ENCODE data around the gene SLC17A5.

GRCh38 chr6:73566954-73567591 is 86.7 kb downstream of the SLC17A5 start:
- no peak for TF ChIP-seq ZNF592 (IDR thresholded peaks at IDR 0.05)
- TF ChIP-seq ZKSCAN1 (IDR thresholded peaks at IDR 0.05; ENCODE audit: low read depth, low read length), result no peak
- no peak for TF ChIP-seq ZNF121 (CRISPR knock-in tag; conservative IDR thresholded peaks at IDR 0.05)
- no peak for TF ChIP-seq CTCF (IDR thresholded peaks at IDR 0.05 in 2 of 3, conservative IDR thresholded peaks at IDR 0.05 in 1 of 3; ENCODE audit: insufficient read depth in 2 of 3, low read depth in 1 of 3, low read length in 3 of 3)
- TF ChIP-seq OTX1 (CRISPR knock-in tag; IDR thresholded peaks at IDR 0.05), result no peak
- TF ChIP-seq, protein P1, sequence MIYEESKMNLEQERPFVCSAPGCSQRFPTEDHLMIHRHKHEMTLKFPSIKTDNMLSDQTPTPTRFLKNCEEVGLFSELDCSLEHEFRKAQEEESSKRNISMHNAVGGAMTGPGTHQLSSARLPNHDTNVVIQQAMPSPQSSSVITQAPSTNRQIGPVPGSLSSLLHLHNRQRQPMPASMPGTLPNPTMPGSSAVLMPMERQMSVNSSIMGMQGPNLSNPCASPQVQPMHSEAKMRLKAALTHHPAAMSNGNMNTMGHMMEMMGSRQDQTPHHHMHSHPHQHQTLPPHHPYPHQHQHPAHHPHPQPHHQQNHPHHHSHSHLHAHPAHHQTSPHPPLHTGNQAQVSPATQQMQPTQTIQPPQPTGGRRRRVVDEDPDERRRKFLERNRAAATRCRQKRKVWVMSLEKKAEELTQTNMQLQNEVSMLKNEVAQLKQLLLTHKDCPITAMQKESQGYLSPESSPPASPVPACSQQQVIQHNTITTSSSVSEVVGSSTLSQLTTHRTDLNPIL (CRISPR knock-in tag; IDR thresholded peaks at IDR 0.05), result no peak
- no peak for TF ChIP-seq KDM5B (IDR thresholded peaks at IDR 0.05; ENCODE audit: insufficient replicate concordance, low read depth, low read length)
- TF ChIP-seq, protein P2, sequence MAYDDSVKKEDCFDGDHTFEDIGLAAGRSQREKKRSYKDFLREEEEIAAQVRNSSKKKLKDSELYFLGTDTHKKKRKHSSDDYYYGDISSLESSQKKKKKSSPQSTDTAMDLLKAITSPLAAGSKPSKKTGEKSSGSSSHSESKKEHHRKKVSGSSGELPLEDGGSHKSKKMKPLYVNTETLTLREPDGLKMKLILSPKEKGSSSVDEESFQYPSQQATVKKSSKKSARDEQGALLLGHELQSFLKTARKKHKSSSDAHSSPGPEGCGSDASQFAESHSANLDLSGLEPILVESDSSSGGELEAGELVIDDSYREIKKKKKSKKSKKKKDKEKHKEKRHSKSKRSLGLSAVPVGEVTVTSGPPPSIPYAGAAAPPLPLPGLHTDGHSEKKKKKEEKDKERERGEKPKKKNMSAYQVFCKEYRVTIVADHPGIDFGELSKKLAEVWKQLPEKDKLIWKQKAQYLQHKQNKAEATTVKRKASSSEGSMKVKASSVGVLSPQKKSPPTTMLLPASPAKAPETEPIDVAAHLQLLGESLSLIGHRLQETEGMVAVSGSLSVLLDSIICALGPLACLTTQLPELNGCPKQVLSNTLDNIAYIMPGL (CRISPR knock-in tag; IDR thresholded peaks at IDR 0.05), result no peak
- no peak for TF ChIP-seq ARID3A (IDR thresholded peaks at IDR 0.05; ENCODE audit: borderline replicate concordance, low read depth, low read length)
- TF ChIP-seq ZBED1 (IDR thresholded peaks at IDR 0.05), result no peak

Data from K562 (cell line).